Kidney glomerular epithelial cell (primary cell): ENCODE measurements around the gene PRKAR1B.

ENCODE experiments used
- DNase-seq: peaks from one replicate; lab custom pipeline; 2025; lab: John Stamatoyannopoulos, UW

Gene PRKAR1B

DNA sequence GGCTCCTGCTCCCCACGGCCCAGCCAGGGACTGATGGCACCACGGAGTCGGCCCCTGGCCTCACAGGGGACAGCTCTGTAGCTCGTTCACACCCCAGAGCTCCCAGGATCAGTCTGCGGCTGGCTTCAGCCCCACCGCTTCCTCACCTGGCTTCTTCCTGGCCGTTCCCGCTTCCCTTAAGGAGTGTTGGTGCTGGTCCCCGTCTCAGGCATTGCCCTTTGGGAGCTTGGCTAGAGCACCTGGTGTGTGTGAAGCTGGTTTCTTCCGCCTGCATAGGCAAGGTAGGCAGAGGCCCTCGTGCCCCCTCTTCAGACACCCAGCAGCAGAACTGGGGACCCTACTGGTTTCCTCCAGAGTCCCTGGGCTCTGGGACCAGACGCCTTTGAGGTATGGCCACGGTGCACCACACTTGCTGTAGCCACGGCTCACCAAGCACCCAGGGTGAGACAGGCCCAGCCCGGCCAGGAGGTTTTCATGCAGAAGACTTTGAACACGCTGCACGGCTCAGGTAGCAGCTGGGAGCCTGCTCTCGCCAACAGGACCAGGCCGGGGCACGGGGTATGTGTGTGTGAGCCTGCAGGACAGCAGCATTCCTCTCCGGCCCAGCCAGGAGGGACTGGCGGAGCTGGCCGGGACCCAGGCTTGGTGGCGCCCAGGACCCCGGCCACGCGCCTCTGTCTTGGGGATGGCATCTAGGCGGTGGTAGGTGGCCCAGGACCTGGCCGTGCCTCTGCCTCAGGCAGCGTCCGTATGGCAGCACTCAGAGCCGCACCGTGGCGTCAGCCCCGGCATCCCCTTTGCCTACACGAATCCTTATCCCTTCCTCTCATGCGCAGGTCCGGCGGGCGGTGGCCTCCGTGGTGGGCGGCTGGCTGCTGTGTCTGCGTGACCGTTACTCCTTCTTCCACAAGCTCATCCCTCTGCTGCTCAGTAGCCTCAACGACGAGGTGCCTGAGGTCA is 13.2 kb upstream of the PRKAR1B start:
- DNase-seq, result no peak

DNA sequence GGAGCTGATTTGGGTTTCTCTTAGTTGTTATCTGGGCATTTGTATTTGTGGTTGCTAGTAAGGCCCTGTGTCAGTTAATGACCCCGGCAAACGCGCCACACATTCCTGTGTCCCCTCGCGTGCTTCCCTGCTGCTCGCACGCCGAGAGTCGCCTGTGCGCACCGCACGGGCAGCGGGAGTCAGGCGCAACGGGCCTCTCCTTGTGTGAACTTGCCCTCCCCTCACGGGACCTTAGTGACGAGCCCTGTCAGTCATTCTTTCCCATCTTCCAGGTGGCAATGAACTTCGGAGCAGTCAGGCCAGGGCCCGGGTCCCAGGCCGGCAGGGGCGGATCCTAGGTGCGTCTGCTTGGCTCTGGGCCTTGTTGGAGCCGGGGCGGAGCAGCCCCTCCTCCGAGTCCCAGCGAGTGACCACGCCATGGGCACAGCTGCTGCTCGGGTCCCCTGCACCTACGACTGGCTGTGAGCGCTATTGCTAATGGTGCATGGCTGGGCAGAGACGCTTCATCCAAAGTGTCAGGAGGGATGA is 12.4 kb upstream of the PRKAR1B start:
- DNase-seq, result no peak

DNA sequence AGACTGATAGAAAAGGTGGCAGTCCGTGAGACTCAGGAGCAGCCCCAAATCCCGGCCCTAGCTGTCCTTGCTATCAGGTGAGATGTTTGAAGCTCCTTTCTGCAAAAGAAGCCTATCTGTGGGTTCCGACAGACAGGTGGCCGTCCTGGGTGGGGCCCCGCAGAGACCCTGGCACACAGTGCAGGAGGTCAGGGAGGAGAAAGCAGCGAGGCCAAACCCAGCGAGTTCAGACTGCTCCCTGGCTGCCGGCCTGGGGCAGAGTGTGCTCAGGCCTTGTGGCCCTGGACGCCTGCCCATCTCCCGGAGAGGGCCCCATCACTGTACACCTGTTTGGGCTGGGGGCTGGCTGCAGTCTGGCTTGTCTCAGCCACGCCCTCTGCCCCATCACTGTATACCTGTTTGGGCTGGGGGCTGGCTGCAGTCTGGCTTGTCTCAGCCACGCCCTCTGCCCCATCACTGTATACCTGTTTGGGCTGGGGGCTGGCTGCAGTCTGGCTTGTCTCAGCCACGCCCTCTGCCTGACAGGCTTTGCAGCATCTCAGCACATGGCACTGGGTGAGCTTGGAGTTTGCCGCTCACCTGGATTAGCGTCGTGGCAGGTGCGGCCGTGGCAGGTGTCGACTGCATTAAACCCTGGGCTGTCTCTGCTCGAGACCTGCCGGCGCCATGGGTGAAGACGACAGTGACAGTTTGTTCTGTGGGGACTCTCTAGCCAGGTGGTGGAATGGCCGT is 11.8 kb upstream of the PRKAR1B start:
- DNase-seq, result no peak

DNA sequence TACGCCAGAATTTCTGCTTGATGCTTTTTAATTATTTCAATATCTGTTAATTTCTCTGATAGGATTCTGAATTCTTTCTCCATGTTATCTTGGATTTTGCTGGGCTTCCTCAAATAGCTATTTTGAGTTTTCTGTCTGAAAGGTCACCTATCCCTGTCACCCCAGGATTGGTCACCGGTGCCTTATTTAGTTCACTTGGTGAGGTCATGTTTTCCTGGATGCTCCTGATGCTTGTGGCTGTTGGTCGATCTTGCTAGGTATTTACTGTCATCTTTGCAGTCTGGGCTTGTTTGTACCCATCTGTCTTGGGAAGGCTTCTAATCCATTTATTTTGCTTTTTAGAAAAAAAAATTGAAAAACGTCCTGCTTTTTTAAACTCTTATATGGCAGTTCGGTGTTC is 11.2 kb upstream of the PRKAR1B start:
- no peak for DNase-seq

DNA sequence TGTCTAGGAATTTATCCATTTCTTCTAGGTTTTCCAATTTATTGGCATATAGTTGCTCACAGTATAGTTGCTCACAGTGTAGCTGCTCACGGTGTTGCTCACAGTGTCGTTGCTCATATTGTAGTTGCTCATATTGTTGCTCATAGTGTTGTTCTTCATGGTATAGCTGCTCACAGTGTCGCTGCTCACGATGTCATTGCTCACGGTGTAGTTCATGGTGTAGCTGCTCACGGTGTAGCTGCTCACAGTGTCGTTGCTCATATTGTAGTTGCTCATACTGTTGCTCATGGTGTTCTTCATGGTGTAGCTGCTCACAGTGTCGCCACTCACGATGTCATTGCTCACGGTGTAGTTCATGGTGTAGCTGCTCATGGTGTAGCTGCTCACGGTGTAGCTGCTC is 7.7 kb upstream of the PRKAR1B start:
- DNase-seq, result no peak

DNA sequence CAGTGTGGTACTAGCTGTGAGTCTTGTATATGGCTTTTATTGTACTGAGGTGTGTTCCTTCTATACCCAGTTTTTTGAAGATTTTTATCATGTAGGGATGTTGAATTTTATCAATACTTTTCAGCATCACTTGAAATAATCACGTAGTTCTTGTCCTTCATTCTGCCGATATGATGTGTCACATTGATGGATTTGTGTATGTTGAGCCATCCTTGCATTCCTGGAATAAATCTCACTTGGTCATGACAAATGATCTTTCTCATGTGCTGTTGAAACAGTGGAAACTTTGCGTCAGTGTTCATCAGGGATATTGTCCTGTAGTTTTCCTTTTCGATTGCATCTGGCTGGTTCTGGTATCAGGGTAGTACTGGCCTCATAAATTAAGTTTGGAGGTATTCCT is 7.1 kb upstream of the PRKAR1B start:
- no peak for DNase-seq

DNA sequence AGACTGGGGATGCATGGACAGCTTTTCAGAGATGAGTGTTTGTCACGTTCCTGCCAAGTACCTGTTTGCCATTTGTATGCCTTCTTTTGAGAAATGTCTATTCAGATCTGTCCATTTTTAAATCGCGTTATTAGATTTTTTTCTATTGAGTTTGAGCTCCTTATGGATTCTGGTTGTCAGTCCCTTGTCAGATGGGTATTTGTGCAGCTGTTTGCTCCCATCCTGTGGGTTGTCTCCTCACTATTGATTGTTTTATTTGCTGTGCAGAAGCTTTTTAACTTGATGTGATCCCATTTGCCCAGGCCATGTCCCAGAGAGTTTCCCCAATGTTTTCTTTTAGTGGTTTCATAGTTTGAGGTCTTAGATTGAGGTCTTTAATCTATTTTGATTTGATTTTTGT is 5.5 kb upstream of the PRKAR1B start:
- no peak for DNase-seq

DNA sequence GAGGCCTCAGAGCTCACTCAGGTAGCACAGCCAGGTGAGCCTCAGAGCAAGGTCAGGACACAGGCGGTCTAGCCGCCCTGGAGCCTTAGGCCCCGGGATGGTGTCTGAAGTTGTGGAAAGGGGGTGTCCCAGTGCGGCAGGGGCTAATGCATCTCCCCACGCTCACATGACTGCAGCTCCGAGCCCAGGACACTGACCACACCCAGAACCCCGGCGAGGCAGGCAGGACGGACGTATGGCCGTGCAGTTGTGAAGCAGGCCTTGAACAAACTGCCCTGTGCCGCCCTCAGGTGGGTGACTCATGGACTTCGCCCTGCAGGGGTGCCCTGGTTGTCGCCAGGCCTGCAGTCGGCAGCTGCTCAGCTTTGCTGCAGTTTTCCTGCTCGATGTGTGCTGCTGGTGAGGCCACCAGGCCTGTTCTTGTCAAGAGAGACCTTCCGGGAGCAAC is 5.0 kb upstream of the PRKAR1B start:
- no peak for DNase-seq

DNA sequence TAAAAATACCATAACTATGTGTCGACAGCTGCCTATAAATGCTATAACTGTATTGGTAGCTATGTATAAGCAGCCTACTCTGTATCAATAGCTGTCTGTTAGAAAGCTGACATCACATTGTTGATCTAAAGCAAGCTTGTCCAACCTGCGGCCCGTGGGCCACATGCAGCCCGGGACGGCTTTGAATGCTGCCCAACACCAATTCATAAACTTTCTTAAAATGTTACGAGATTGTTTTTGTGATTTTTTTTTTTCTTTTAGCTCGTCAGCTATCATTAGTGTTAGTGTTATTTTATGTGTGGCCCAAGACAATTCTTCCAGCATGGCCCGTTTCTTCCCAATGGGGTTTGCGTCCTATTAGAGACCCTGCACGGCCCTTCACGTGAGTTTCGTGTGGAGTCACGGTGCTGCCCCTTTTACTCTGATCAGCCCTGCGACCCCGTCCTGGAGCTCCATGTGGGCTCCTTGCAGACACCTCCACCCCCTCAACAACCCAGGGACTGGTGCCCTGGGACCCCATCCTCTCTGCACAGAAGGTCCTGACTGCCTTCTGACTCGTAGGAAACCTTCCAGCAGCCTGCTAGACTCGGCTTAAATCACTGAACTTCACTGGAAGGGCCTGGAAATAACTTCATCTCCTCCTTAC is 4.5 kb upstream of the PRKAR1B start:
- no peak for DNase-seq

DNA sequence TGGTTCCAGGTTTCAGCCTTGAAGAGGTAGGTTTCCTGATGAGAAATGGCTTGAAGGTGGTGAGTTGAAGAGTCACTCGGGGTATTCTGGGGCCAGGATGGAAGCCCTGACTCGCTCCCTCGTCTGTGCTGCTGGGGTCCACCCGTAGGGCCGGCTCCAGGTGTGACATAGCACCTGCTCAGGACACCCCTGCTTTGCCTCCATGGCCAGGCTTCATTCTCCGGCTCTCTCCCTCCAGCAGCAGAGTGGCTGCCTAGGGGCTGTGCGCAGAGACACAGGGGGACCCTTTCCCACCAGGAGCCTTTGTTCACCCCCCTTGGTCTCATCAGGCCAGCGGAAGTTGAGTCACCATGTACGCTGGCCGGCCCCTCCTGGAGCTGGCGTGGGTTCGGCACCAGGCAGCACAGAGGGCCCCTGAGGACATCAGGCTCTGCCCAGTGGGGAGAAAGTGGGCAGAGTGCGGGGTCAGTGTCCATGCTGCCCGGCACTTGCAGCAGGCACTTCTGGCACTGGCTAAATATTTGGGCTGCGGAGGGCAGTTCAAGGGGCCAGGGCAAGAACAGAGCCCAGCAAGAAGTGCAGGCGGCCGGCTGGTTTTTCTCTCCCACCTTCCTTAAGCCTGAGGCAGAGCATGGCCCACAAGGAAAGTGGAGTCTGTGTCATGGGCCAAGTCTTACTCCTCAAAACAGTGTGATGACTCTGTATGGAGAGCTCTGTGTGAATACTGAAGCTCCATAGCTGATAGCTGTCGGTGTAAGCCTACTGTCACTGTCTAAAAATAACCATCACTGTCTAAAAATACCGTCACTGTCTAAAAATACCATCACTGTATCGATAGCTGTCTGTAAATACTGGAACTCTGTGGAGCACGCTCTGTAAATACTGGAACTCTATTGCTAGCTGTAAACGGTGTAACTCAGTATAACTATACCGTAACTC is 3.7 kb upstream of the PRKAR1B start:
- DNase-seq, result no peak

DNA sequence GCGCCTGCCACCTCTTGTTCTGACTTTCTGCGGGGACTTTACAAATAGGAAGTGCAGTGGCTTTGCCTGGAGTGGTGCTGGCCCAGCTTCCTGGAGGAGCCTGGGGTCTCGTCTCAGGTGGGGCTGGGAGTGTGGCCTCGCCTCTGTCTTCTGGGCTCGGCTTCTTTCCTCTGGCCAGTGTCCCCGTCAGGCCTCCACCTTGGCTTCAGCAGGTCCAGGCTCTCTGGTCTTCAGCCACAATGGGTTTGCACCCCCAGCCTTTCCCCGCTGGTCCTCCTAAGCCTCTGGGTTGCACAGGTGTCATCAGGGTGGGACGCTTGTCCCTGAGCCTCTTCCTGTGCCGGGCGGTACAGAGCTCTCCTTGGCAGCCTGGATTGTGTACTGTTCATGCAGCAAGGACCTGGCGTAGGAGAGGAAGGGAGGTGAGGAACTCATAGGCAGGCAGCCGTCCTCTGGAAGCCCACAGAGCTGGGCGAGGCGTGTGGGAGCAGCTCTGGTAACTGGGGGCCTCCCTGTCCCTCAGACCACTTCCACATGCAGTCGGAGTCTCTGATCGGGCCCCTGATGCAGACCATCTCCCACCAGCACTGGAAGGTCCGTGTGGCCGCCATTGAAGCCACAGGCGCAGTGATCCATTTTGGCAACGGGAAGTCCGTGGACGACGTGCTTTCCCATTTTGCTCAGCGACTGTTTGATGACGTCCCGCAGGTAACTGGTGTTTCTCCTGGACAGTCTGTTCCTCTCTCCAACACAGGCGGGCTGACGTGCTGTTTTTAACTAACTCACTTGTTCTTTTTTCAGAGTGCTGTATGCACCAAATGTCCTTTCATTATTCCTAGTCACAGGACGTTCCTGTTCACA is 2.3 kb upstream of the PRKAR1B start:
- no peak for DNase-seq

DNA sequence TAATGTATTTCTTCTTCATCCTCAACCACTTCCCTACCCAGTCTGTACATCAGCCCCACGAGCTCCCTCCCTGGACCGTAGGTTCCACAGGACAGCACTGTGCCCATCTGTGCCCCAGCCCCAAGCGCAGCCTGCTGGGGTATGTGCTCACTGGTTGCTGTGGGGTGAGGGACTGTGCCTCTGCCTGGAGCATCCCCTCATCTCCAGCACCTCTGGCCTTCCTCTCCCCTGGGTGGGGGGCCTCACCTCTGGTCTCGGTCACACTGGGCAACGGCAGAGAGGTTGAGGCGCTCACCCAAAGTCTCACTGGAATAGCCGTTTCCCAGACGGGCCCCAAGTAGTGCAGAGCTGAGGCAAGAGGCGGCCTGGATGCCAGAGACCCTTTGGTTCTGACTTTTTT is 1.5 kb upstream of the PRKAR1B start:
- DNase-seq, result no peak

DNA sequence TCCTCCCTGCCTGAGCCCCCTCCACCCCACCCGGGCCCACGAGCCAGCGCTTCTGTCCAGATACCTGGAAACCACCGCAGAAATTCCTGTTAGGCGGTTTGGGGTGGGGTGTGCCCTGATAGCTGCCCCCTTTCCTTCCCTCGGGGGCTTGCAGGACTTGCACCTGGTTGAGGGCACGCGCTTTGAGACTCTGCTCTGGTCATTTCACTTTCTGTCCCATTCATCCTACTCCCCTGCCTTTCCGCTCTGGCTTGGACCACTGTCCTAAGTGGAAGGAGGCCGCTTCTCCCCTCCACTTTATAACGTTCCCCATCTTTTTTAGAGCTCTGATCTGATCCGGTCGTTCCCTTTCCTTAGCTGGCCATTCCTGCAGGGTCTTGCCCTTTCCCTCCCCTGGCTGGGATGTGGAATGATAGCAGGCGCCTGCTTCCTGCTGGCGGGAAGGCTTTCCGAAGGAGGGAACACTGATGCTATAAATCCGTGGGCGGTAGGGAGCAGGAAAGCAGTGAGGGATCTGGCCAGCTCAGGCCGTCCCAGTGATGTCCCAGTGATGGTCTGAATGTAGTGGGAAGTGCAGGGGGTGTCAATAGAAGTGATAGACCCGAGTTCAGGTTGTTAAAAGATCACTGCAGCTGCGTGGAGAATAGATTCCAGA is 852 bp upstream of the PRKAR1B start:
- no peak for DNase-seq

DNA sequence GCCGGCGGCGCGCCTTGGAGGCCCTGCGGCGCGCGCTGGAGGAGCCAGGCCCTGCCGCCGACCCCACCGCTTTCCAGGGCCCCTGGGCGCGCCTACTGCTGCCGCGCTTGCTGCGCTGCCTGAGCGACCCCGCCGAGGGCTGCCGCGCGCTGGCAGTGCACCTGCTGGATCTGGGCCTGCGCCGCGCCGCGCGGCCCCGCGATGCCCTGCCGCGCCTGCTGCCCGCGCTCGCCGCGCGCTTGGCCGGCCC is 302 bp downstream of the PRKAR1B start:
- DNase-seq, result no peak

DNA sequence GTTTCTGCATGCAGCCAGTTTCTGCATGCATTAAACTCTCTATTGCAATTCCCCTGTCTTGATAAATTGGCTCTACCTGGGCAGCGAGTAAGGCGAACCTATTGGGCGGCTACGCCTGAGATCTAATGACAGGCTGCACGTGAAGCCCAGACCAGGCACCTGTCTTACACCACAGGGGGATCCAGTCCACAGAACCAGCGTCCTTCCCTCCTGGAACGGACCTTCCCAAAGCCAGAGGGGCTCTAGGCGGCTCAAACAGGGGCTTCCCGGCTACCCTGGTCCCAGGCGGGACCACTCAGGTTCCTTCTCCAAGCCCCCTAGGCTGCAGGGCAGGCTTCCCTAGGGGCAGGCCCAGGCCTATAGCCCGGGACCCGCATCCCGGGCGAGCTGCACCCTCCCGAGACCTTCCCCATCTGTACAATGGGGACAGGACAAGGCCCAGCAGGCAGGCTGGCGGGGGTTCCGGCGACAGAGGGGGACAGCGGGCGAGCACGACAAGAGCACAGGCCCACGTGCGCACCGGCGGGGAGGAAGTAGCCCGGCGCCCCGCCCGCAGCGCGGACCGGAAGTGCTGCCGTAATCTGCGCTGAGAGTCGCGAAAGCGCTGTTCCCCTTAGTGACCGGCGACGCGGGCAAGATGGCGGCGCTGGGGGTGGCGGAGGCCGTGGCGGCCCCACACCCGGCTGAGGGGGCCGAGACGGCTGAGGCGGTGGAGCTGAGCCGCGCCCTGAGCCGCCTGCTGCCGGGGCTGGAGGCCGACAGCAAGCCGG is 812 bp downstream of the PRKAR1B start, which contains the start of gene DNAAF5:
Gene DNAAF5 (plus strand): TSS at position 616 of the 770 bp plus-strand sequence. CDS start 22 bp downstream, at position 638.
- DNase-seq, result peak; percentile 45

DNA sequence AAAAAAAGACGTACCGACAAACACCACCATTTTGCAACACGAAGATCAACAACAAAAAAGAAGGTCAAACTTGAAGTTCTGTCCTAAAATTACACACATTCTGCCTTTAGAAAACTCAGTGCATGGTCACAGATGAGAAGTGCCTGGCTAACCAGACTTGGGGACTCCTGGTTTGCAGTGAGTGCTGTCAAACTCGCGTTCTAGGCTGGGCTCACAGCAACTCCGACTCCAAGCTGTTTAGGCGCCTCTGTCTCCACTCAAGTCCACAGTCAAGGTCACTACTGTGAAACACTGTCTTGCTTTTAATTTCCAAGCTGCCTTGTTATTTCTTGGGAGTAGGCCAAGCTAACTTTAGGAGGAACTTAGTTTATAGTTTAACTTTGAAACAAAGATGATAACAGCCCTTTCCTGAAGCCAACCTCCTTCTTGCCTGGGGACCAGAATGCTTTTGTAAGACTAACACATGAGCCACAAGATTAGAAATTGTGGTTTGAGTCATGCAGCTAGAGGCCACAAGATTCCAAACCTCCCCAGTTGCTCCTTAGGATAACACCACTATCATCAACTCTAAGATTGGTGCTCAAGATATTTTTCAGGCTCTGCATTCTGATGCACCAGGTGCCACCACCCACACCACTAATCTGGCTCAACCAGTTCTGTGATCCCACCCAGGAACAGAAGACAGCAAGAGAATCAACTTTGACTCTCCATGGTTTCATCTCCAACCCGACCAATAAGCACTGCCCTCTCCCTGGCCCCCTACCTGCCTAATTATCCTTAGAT is 1.7 kb downstream of the PRKAR1B start:
- peak; percentile 23 for DNase-seq

DNA sequence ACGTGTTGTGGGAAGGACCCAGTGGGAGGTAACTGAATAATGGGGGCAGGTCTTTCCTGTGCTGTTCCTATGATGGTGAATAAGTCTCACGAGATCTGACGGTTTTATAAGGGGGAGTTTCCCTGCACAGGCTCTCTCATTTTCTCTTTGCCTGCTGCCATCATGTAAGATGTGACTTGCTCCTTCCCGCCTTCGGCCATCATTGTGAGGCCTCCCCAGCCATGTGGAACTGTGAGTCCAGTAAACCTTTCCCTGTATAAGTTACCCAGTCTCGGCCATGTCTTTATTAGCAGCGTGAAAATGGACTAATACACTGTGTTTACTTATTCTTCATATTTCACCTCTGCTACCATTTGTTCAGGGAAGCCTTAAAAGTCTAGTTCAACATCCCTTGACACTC is 2.8 kb downstream of the PRKAR1B start:
- no peak for DNase-seq

DNA sequence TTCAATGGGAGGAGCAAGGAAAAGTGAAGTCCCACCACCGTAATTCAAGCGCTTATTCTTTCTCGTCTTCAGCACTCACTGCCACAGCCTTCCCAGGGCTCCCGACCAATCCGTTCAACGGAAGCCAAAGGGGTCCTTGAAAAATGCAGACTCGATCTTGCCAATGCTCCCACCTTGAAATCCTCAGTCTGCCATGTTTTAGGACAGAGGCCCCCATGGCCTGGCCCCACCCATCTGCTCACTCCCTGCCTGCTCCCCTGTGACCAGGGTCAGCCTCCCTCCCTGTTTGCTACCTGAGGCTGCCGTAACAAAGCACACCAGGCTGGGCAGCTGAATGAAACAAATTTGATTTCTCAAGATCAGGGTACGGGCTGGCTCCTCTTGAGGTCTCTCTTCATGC is 3.5 kb downstream of the PRKAR1B start:
- DNase-seq, result no peak
